ENCODE measurements around the gene LRRC61.

- TF ChIP-seq POLR2A (IDR thresholded peaks at IDR 0.05; ENCODE audit: low read length) (no peak), GATA1 (IDR thresholded peaks at IDR 0.05; ENCODE audit: low read depth, low read length) (no peak)
These were observed 5.3 kb upstream of the LRRC61 start for GRCh38 chr7:150317748-150318444.
